Tibial artery (tissue), 4 donors: ENCODE results near the gene NTF3.

Source experiments
- DNase-seq, 2 donors: peaks; one replicate each; pipeline ENCODE4 v3.0.0-alpha.2; 2019
- H3K27ac ChIP-seq, 2 donors: fragments of 200-600 bp; sonication (generic) in 1 of 2; 1 replicate in 1 of 2; 2 replicates in 1 of 2; pipeline ENCODE4 v1.5.1; 2018 to 2019; ENCODE audit warnings: mild to moderate bottlenecking in 1 of 2
- H3K27me3 ChIP-seq, 2 donors: fragments of 200-600 bp; sonication (generic) in 1 of 2; one replicate each; pipeline versions ENCODE4 v1.5.1 to v1.6.0; 2016 to 2019
- H3K36me3 ChIP-seq, 3 donors: fragments of 200-600 bp; sonication (generic) in 2 of 3; one replicate each; pipeline ENCODE4 v1.5.1; 2016 to 2019; ENCODE audit warnings: mild to moderate bottlenecking in 2 of 3
- H3K4me1 ChIP-seq, 4 donors: fragments of 200-600 bp; sonication (generic) in 2 of 4; 1 replicate in 3 of 4; 2 replicates in 1 of 4; pipeline ENCODE4 v1.5.1; 2016 to 2019
- H3K4me3 ChIP-seq, 2 donors: fragments of 200-600 bp; sonication (generic) in 1 of 2; 1 replicate in 1 of 2; 2 replicates in 1 of 2; pipeline ENCODE4 v1.5.1; 2018 to 2019; ENCODE audit warnings: mild to moderate bottlenecking in 2 of 2
- H3K9me3 ChIP-seq, 3 donors: fragments of 200-600 bp; sonication (generic) in 1 of 3; one replicate each; pipeline ENCODE4 v1.5.1; 2016 to 2019
- intact Hi-C: fragments of 100-400 bp; cut with DNase I; formaldehyde crosslinking; loops from one replicate; pipeline ENCODE4 v1.15.0; 2023; ENCODE audit warnings: low total_unique reads
- TF ChIP-seq, protein P1 (sequence below), 2 experiments: fragments of 200-600 bp in 1 of 2; fragments of 450-650 bp in 1 of 2; IDR thresholded peaks; one replicate each; pipeline ENCODE4 v1.5.1; 2017 to 2019; ENCODE audit warnings: antibody characterized with exemption in 2 of 2, mild to moderate bottlenecking in 1 of 2, moderate library complexity in 1 of 2

Gene NTF3

DNA sequence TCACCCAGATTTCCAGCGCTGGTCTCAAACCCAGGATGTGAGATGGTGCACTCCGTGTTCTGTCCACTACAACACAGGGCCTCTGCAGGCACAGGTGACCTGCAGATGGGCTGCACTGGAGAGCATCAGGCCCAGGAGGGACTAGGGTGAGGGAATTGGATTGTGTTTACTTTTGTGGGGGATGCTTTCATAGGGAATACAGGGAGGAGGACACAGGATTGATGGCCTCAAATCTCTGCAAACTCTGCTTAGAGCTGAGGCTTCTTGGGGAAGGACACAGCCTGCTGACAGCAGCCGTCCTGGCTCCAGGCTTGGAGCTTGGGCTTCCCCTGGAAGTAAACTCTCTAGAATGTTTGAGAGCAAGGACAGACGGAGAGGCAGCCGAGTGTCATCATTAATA, 57.1 kb downstream of the NTF3 start:
- no peaks in the 10 kb centered on the region for H3K27me3 ChIP-seq
- TF ChIP-seq, protein P1, sequence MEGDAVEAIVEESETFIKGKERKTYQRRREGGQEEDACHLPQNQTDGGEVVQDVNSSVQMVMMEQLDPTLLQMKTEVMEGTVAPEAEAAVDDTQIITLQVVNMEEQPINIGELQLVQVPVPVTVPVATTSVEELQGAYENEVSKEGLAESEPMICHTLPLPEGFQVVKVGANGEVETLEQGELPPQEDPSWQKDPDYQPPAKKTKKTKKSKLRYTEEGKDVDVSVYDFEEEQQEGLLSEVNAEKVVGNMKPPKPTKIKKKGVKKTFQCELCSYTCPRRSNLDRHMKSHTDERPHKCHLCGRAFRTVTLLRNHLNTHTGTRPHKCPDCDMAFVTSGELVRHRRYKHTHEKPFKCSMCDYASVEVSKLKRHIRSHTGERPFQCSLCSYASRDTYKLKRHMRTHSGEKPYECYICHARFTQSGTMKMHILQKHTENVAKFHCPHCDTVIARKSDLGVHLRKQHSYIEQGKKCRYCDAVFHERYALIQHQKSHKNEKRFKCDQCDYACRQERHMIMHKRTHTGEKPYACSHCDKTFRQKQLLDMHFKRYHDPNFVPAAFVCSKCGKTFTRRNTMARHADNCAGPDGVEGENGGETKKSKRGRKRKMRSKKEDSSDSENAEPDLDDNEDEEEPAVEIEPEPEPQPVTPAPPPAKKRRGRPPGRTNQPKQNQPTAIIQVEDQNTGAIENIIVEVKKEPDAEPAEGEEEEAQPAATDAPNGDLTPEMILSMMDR (IDR thresholded peaks at IDR 0.05) = no peak
- H3K36me3 ChIP-seq = peaks cover 0 to 2% (median 0%) of the 10 kb centered on the region in 3 donors
- DNase-seq = no peak
- H3K9me3 ChIP-seq = no peaks in the 10 kb centered on the region
- no peak overlapping the region for H3K4me3 ChIP-seq
- H3K4me1 ChIP-seq = peaks cover 0 to 77% (median 36%) of the 10 kb centered on the region in 4 donors
- peak overlapping the region; percentile 78 to 81 for H3K27ac ChIP-seq
- intact Hi-C loops = no loop called here

DNA sequence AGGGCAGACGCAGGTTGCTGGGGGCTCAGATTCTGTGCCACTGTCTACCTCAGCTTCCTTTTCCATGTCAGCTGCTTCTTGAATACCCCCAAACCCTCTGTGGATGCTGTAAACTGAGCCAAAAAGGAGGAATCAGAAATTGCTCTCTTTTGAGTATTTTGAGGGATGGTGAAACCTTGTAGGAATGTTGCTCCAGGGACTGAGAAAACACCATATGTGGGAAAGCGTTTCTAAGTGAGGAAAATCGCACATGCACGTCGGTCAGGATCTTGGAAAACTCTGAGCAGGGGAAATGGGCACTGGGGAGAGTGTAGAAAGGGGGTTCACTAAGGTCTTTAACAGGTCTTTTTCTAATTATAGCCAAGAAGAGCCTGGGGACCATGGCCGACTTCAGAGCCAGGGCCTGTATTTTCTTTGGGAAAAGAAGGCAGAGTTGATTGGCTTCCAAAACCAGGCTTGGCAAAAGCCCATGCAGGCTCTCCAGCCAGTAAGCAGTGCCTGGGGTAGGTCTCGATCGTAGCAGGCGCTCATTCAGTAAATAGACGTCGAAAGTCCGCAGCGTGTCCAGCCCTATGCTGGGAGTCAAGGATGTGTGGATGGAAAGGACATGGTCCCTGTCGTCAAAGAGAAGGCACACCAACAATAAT, 58.0 kb downstream of the NTF3 start:
- Histone ChIP-seq H3K27me3 (no peaks in the 10 kb centered on the region), H3K4me1 (peaks cover 0 to 77% (median 34%) of the 10 kb centered on the region in 4 donors), H3K9me3 (no peaks in the 10 kb centered on the region), H3K4me3 (peak overlapping the region in 1 of 2 donors; percentile 12), H3K36me3 (peaks cover 0 to 7% (median 0%) of the 10 kb centered on the region in 3 donors), H3K27ac (peak overlapping the region; percentile 78 to 81)
- TF ChIP-seq, protein P1 (IDR thresholded peaks at IDR 0.05) = no peak
- intact Hi-C loops = loop anchor here (5.0 kb wide), 1 partner anchor 58 kb away; the partner anchor contains the start of gene NTF3
- peak; percentile 45 to 87 for DNase-seq

DNA sequence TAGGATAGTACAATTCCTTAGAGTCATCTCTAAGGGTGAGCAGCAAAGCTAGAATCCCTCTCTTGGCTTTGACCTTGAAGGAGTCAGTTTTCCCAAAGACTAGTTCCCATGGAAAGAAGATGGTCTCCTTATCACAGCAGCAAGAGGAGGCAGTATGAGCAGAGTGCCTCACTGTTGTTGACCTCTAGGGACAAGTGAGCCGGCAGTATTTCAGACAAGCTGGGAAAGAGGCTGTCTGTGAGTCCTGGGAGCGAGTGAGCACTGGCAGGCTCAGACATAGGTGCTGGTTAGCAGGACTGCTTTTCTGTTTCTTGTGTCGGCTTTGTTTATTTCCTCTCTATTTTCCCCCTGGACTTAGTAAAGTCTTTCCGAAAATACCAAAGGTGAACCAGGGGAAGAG, 60.7 kb downstream of the NTF3 start:
- TF ChIP-seq, protein P1 (IDR thresholded peaks at IDR 0.05) = peak; percentile 5 to 7
- no peaks in the 10 kb centered on the region for H3K9me3 ChIP-seq
- no peaks in the 10 kb centered on the region for H3K27me3 ChIP-seq
- H3K27ac ChIP-seq = peak overlapping the region; percentile 45 to 81
- H3K4me3 ChIP-seq = no peak overlapping the region
- H3K4me1 ChIP-seq = peaks cover 0 to 91% (median 41%) of the 10 kb centered on the region in 4 donors
- H3K36me3 ChIP-seq = peaks cover 0 to 7% (median 6%) of the 10 kb centered on the region in 3 donors
- no peak for DNase-seq
- intact Hi-C loops = loop anchor here (5.0 kb wide), 1 partner anchor 60 kb away; the partner anchor contains the start of gene NTF3

DNA sequence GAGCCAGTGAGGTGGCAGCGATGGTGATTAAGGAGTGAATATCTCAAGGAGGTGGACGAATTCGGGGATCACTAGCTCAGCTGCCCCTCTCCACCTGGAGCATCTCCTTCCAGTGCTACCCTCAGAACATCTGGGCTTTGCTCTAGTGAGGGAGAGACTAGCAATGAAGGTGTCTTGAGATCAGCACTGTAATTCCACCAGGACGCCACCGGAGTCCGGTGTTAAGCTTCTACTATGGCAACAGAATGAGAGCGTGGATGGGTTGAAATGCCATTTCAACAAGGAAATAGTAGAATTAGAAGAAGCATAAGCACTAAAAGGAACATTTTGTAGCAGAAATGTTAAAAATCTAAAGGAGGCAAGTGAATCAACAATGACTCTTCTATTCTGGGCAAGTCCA, 61.1 kb downstream of the NTF3 start:
- Histone ChIP-seq H3K4me3 (no peak overlapping the region), H3K27me3 (no peaks in the 10 kb centered on the region), H3K36me3 (peaks cover 0 to 7% (median 6%) of the 10 kb centered on the region in 3 donors), H3K9me3 (no peaks in the 10 kb centered on the region), H3K27ac (peak overlapping the region; percentile 45 to 81), H3K4me1 (peaks cover 0 to 91% (median 42%) of the 10 kb centered on the region in 4 donors)
- TF ChIP-seq, protein P1 (IDR thresholded peaks at IDR 0.05) = no peak
- intact Hi-C loops = loop anchor here (5.0 kb wide), 1 partner anchor 61 kb away; the partner anchor contains the start of gene NTF3
- DNase-seq = no peak

DNA sequence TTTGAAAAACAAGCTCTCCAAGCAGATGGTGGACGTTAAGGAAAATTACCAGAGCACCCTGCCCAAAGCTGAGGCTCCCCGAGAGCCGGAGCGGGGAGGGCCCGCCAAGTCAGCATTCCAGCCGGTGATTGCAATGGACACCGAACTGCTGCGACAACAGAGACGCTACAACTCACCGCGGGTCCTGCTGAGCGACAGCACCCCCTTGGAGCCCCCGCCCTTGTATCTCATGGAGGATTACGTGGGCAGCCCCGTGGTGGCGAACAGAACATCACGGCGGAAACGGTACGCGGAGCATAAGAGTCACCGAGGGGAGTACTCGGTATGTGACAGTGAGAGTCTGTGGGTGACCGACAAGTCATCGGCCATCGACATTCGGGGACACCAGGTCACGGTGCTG, 62.4 kb downstream of the NTF3 start:
- Histone ChIP-seq H3K27me3 (no peaks in the 10 kb centered on the region), H3K4me1 (peaks cover 0 to 86% (median 29%) of the 10 kb centered on the region in 4 donors), H3K4me3 (no peak overlapping the region), H3K9me3 (no peaks in the 10 kb centered on the region), H3K27ac (no peak overlapping the region), H3K36me3 (peaks cover 0 to 7% (median 6%) of the 10 kb centered on the region in 3 donors)
- intact Hi-C loops = loop anchor here (5.0 kb wide), 1 partner anchor 62 kb away; the partner anchor contains the start of gene NTF3
- TF ChIP-seq, protein P1 (IDR thresholded peaks at IDR 0.05) = no peak
- no peak for DNase-seq
